OCI-LY1 (cell line): ENCODE data around the gene DIP2B.

Experiments
- H2AFZ ChIP-seq: fragments of 200-600 bp; sonication (generic), shearing (Covaris generic); 2 replicates; pipeline ENCODE4 v1.6.0; 2014; ENCODE audit warnings: antibody characterized with exemption, mild to moderate bottlenecking, low read length
- H3F3A ChIP-seq: fragments of 200-600 bp; sonication (generic), shearing (Covaris generic); 2 replicates; pipeline ENCODE4 v1.6.0; 2014; ENCODE audit warnings: mild to moderate bottlenecking, antibody characterized with exemption, low read length, moderate library complexity; ENCODE audit not compliant: insufficient read depth
- H3K27ac ChIP-seq: fragments of 200-600 bp; sonication (generic); 2 replicates; pipeline ENCODE4 v1.5.1; 2014; ENCODE audit warnings: low read length, mixed run types, mild to moderate bottlenecking, low read depth; ENCODE audit not compliant: poor library complexity, severe bottlenecking
- H3K27me3 ChIP-seq: fragments of 200-600 bp; sonication (generic); 2 replicates; pipeline ENCODE4 v1.6.0; 2014; ENCODE audit warnings: antibody characterized with exemption, mild to moderate bottlenecking, low read length, moderate library complexity; ENCODE audit not compliant: insufficient read depth
- H3K36me3 ChIP-seq: fragments of 200-600 bp; sonication (generic); 2 replicates; pipeline ENCODE4 v1.6.1; 2014; ENCODE audit warnings: mild to moderate bottlenecking, antibody characterized with exemption, low read length, moderate library complexity, mixed read lengths; ENCODE audit not compliant: insufficient read depth
- H3K4me1 ChIP-seq: fragments of 200-600 bp; sonication (generic); 2 replicates; pipeline ENCODE4 v1.5.1; 2014; ENCODE audit warnings: mild to moderate bottlenecking, low read length, moderate library complexity; ENCODE audit not compliant: insufficient read depth, severe bottlenecking
- H3K4me2 ChIP-seq: fragments of 200-600 bp; sonication (generic), shearing (Covaris generic); 2 replicates; pipeline ENCODE4 v1.6.1; 2014; ENCODE audit warnings: low read length
- H3K4me3 ChIP-seq: fragments of 200-600 bp; sonication (generic); 2 replicates; pipeline ENCODE4 v1.5.1; 2014; ENCODE audit warnings: low read length, low read depth, mild to moderate bottlenecking, mixed read lengths; ENCODE audit not compliant: poor library complexity, severe bottlenecking
- H3K79me2 ChIP-seq: fragments of 200-600 bp; shearing (Covaris generic); 2 replicates; pipeline ENCODE4 v1.6.1; 2016; ENCODE audit warnings: mixed run types, low read length, mixed read lengths; ENCODE audit not compliant: insufficient read depth
- H3K9ac ChIP-seq: fragments of 200-600 bp; sonication (generic), shearing (Covaris generic); 2 replicates; pipeline ENCODE4 v1.6.1; 2014; ENCODE audit warnings: mild to moderate bottlenecking, low read length, mixed read lengths
- H3K9me2 ChIP-seq: fragments of 200-600 bp; sonication (generic), shearing (Covaris generic); 2 replicates; pipeline ENCODE4 v1.6.1; 2014; ENCODE audit warnings: low read depth, mild to moderate bottlenecking, low read length, mixed read lengths
- H3K9me3 ChIP-seq: fragments of 200-600 bp; shearing (Covaris generic); 2 replicates; pipeline ENCODE4 v1.6.1; 2014; ENCODE audit warnings: low read length, mixed read lengths
- H4K20me1 ChIP-seq: fragments of 200-600 bp; sonication (generic), shearing (Covaris generic); 2 replicates; pipeline ENCODE4 v1.6.0; 2016; ENCODE audit warnings: mild to moderate bottlenecking, low read length; ENCODE audit not compliant: insufficient read depth
- CTCF ChIP-seq: fragments of 200-600 bp; sonication (generic), shearing (Covaris generic); IDR thresholded peaks from 2 replicates; pipeline ENCODE4 v1.5.1; 2017; ENCODE audit warnings: mild to moderate bottlenecking, antibody characterized with exemption, low read length, moderate library complexity, mixed read lengths
- EZH2 ChIP-seq: fragments of 200-600 bp; sonication (generic), shearing (Covaris generic); IDR thresholded peaks from 2 replicates; pipeline ENCODE4 v1.8.0; 2017; ENCODE audit warnings: borderline replicate concordance, mixed run types, mild to moderate bottlenecking, antibody characterized with exemption, low read length, moderate library complexity, mixed read lengths

Gene DIP2B

GRCh38 chr12:50734409-50735263 lies 229.9 kb downstream of the DIP2B start:
- no peaks in the 10 kb centered on the region for H3K27me3 ChIP-seq
- H3K9me3 ChIP-seq, result no peaks in the 10 kb centered on the region
- H3K36me3 ChIP-seq, result peaks cover 13% of the 10 kb centered on the region
- no peak for TF ChIP-seq EZH2
- TF ChIP-seq CTCF, result peak; percentile 94
- H3K79me2 ChIP-seq, result no peaks in the 10 kb centered on the region
- no peaks in the 10 kb centered on the region for H3K4me1 ChIP-seq
- no peaks in the 10 kb centered on the region for H3F3A ChIP-seq
- no peak overlapping the region for H3K4me3 ChIP-seq
- no peak overlapping the region for H3K27ac ChIP-seq
- H3K9ac ChIP-seq, result no peak overlapping the region
- no peak overlapping the region for H3K4me2 ChIP-seq
- no peaks in the 10 kb centered on the region for H3K9me2 ChIP-seq
- H2AFZ ChIP-seq, result no peak overlapping the region
- H4K20me1 ChIP-seq, result no peaks in the 10 kb centered on the region

- no peaks in the 10 kb centered on the region for H3K27me3 ChIP-seq
- no peak overlapping the region for H3K27ac ChIP-seq
- no peaks in the 10 kb centered on the region for H3K9me2 ChIP-seq
- no peaks in the 10 kb centered on the region for H3K79me2 ChIP-seq
- H3K9ac ChIP-seq, result no peak overlapping the region
- H3K4me1 ChIP-seq, result no peaks in the 10 kb centered on the region
- no peak overlapping the region for H3K4me3 ChIP-seq
- TF ChIP-seq CTCF (no peak), EZH2 (no peak)
- no peaks in the 10 kb centered on the region for H4K20me1 ChIP-seq
- peaks cover 39% of the 10 kb centered on the region for H3K36me3 ChIP-seq
- no peak overlapping the region for H3K4me2 ChIP-seq
- no peak overlapping the region for H2AFZ ChIP-seq
- H3F3A ChIP-seq, result no peaks in the 10 kb centered on the region
- H3K9me3 ChIP-seq, result no peaks in the 10 kb centered on the region
Measured at GRCh38 chr12:50739611-50740010, 234.8 kb downstream of the DIP2B start.

- H3K79me2 ChIP-seq, result no peaks in the 10 kb centered on the region
- no peaks in the 10 kb centered on the region for H3K4me1 ChIP-seq
- TF ChIP-seq CTCF (no peak), EZH2 (no peak)
- H3K27me3 ChIP-seq, result no peaks in the 10 kb centered on the region
- H3K9me3 ChIP-seq, result no peaks in the 10 kb centered on the region
- no peak overlapping the region for H2AFZ ChIP-seq
- no peaks in the 10 kb centered on the region for H4K20me1 ChIP-seq
- no peaks in the 10 kb centered on the region for H3F3A ChIP-seq
- no peaks in the 10 kb centered on the region for H3K9me2 ChIP-seq
- H3K27ac ChIP-seq, result no peak overlapping the region
- no peak overlapping the region for H3K4me2 ChIP-seq
- no peak overlapping the region for H3K9ac ChIP-seq
- H3K36me3 ChIP-seq, result peaks cover 43% of the 10 kb centered on the region
- no peak overlapping the region for H3K4me3 ChIP-seq
Measured at GRCh38 chr12:50740307-50740706, 235.5 kb downstream of the DIP2B start.
